Measurements from ENCODE around the gene MST1.

The MST1 gene

GRCh38 chr3:49700014-49700413 is 10.7 kb upstream of the MST1 start (continued):
- TF ChIP-seq OSR2 (tag by site-specific recombination; IDR thresholded peaks at IDR 0.05) (no peak), ZBTB7A (tag by site-specific recombination; IDR thresholded peaks at IDR 0.05; ENCODE audit: low read depth) (no peak), ATF2 (tag by site-specific recombination; IDR thresholded peaks at IDR 0.05; ENCODE audit: low read depth) (no peak), ZNF366 (tag by site-specific recombination; conservative IDR thresholded peaks at IDR 0.05) (no peak), ZNF391 (tag by site-specific recombination; IDR thresholded peaks at IDR 0.05; ENCODE audit: borderline replicate concordance, low read depth) (no peak), MYNN (tag by site-specific recombination; IDR thresholded peaks at IDR 0.05; ENCODE audit: borderline replicate concordance) (no peak)

GRCh38 chr3:49699281-49699979 is 10.2 kb upstream of the MST1 start:
- Histone ChIP-seq H3K27ac (ENCODE audit: extremely low read depth, low read depth, low read length) (no peak overlapping the region), H3K36me3 (ENCODE audit: control insufficient read depth in 2 of 2, insufficient read depth in 1 of 2, low read length in 2 of 2) (peaks cover 0 to 75% of the 10 kb centered on the region in 2 experiments; a peak in 1 of 3 replicates), H3K9me3 (ENCODE audit: control insufficient read depth, insufficient read depth, low read depth, low read length) (no peaks in the 10 kb centered on the region), H3K4me1 (ENCODE audit: control insufficient read depth, insufficient read depth, low read length) (no peaks in the 10 kb centered on the region), H3K4me3 (ENCODE audit: low read depth, low read length) (no peak overlapping the region)
- TF ChIP-seq SCRT2 (tag by site-specific recombination; IDR thresholded peaks at IDR 0.05) (no peak), ZNF133 (tag by site-specific recombination; IDR thresholded peaks at IDR 0.05) (no peak), GLIS2 (tag by site-specific recombination; IDR thresholded peaks at IDR 0.05) (no peak), ZNF239 (tag by site-specific recombination; IDR thresholded peaks at IDR 0.05) (no peak), ZNF202 (tag by site-specific recombination; IDR thresholded peaks at IDR 0.05; ENCODE audit: borderline replicate concordance) (no peak), ZNF10 (tag by site-specific recombination; IDR thresholded peaks at IDR 0.05) (no peak), ZBTB1 (tag by site-specific recombination; IDR thresholded peaks at IDR 0.05) (no peak), OSR2 (tag by site-specific recombination; IDR thresholded peaks at IDR 0.05) (no peak), KLF17 (tag by site-specific recombination; IDR thresholded peaks at IDR 0.05) (no peak), ZNF266 (tag by site-specific recombination; IDR thresholded peaks at IDR 0.05; ENCODE audit: low read depth) (no peak), HIC1 (tag by site-specific recombination; IDR thresholded peaks at IDR 0.05) (no peak), ZSCAN4 (tag by site-specific recombination; IDR thresholded peaks at IDR 0.05) (no peak), ZIC2 (tag by site-specific recombination; IDR thresholded peaks at IDR 0.05) (no peak), WT1 (tag by site-specific recombination; IDR thresholded peaks at IDR 0.05) (no peak), ZNF830 (tag by site-specific recombination; IDR thresholded peaks at IDR 0.05; ENCODE audit: low read depth) (no peak), PRDM10 (tag by site-specific recombination; IDR thresholded peaks at IDR 0.05) (no peak), TSHZ1 (tag by site-specific recombination; IDR thresholded peaks at IDR 0.05; ENCODE audit: borderline replicate concordance) (no peak)
- ChIA-PET POLR2A (no interaction called here), CTCF (interaction anchor here (3.4 kb wide), 1 partner anchor 160 kb away, joined by 17 read pairs; no protein-coding TSS in a partner anchor)

Measured in HEK293 (cell line).